PFSK-1 (cell line): Measurements from ENCODE around the gene XRCC3.

Experiments
- FOXP2 ChIP-seq: optimal IDR thresholded peaks from 2 replicates; pipeline ENCODE3; 2011; ENCODE audit warnings: borderline replicate concordance, control low read depth, inconsistent platforms; ENCODE audit not compliant: insufficient read depth; ENCODE audit errors: extremely low read length, extremely low read depth
- POLR2AphosphoS5 ChIP-seq: IDR thresholded peaks from 2 replicates; pipeline ENCODE4 v1.6.1; 2012; ENCODE audit warnings: low read depth, mild to moderate bottlenecking, control low read depth, low read length, moderate library complexity
- REST ChIP-seq, 2 experiments: IDR thresholded peaks; 2 replicates each; pipeline versions ENCODE4 v1.6.1 to v1.8.0; 2011 to 2012; ENCODE audit warnings: low read depth in 2 of 2, low read length in 2 of 2, control low read depth in 1 of 2, inconsistent platforms in 1 of 2, mild to moderate bottlenecking in 1 of 2, moderate library complexity in 1 of 2; ENCODE audit not compliant: insufficient read depth in 1 of 2
- SIN3A ChIP-seq: IDR thresholded peaks from 2 replicates; pipeline ENCODE4 v1.6.1; 2012; ENCODE audit warnings: mild to moderate bottlenecking, low read length, moderate library complexity, borderline replicate concordance; ENCODE audit not compliant: insufficient read depth
- TAF1 ChIP-seq: IDR thresholded peaks from 2 replicates; pipeline ENCODE4 v1.6.1; 2012; ENCODE audit warnings: low read length, control low read depth, borderline replicate concordance; ENCODE audit not compliant: insufficient read depth

Gene XRCC3

GRCh38 chr14:103705118-103705503 is 10.1 kb downstream of the XRCC3 start:
- TF ChIP-seq TAF1 (no peak), REST (IDR thresholded peaks at IDR 0.05; ENCODE audit: insufficient read depth in 1 of 2, low read depth in 2 of 2, low read length in 2 of 2) (no peak), SIN3A (no peak), FOXP2 (no peak), POLR2AphosphoS5 (no peak)

- no peak for TF ChIP-seq SIN3A
- no peak for TF ChIP-seq POLR2AphosphoS5
- TF ChIP-seq REST (IDR thresholded peaks at IDR 0.05; ENCODE audit: insufficient read depth in 1 of 2, low read depth in 2 of 2, low read length in 2 of 2), result no peak
- TF ChIP-seq FOXP2, result no peak
- no peak for TF ChIP-seq TAF1
Observed at GRCh38 chr14:103704708-103705107, 10.5 kb downstream of the XRCC3 start.

- no peak; the same call in 1 of the 2 replicates for TF ChIP-seq POLR2AphosphoS5
- TF ChIP-seq TAF1, result no peak
- no peak for TF ChIP-seq FOXP2
Observed at GRCh38 chr14:103703433-103704385, 11.5 kb downstream of the XRCC3 start.

- TF ChIP-seq FOXP2, result no peak
- no peak; the same call in 1 of the 2 replicates for TF ChIP-seq POLR2AphosphoS5
- no peak for TF ChIP-seq SIN3A
- TF ChIP-seq REST (IDR thresholded peaks at IDR 0.05; ENCODE audit: insufficient read depth in 1 of 2, low read depth in 2 of 2, low read length in 2 of 2), result no peak
- no peak for TF ChIP-seq TAF1
Observed at GRCh38 chr14:103702497-103703432, 12.5 kb downstream of the XRCC3 start.

- TF ChIP-seq FOXP2, result no peak
- TF ChIP-seq REST (IDR thresholded peaks at IDR 0.05; ENCODE audit: insufficient read depth in 1 of 2, low read depth in 2 of 2, low read length in 2 of 2), result no peak
- no peak for TF ChIP-seq TAF1
- no peak for TF ChIP-seq SIN3A
- TF ChIP-seq POLR2AphosphoS5, result no peak
Observed at GRCh38 chr14:103702095-103702494, 13.2 kb downstream of the XRCC3 start.
